HG03025 (cell line): ENCODE measurements around the gene DPF3.

ENCODE experiments used
- ATAC-seq: cut with Tn5 transposase; IDR thresholded peaks from one replicate; pipeline ENCODE4 v1.9.1; 2021; ENCODE audit warnings: mild to moderate bottlenecking, moderate library complexity; ENCODE audit not compliant: unreplicated experiment, low FRiP score

Gene DPF3

GRCh38 chr14:72904840-72905561, 11.1 kb upstream of the DPF3 start:
- ATAC-seq: no peak

- ATAC-seq: no peak
Measured at GRCh38 chr14:72904218-72904617, 10.3 kb upstream of the DPF3 start.

GRCh38 chr14:72903716-72904115, 9.8 kb upstream of the DPF3 start:
- ATAC-seq: no peak

GRCh38 chr14:72902801-72903530, 9.1 kb upstream of the DPF3 start:
- ATAC-seq: no peak

- ATAC-seq: no peak
Measured at GRCh38 chr14:72901361-72901760, 7.5 kb upstream of the DPF3 start.

- no peak for ATAC-seq
Measured at GRCh38 chr14:72898448-72898847, 4.5 kb upstream of the DPF3 start.

GRCh38 chr14:72894623-72895378, 900 bp upstream of the DPF3 start:
- no peak for ATAC-seq

GRCh38 chr14:72894323-72894622, 372 bp upstream of the DPF3 start:
- no peak for ATAC-seq

- ATAC-seq: peak; percentile 26
Measured at GRCh38 chr14:72892879-72893635, 844 bp downstream of the DPF3 start.

- no peak for ATAC-seq
Measured at GRCh38 chr14:72892103-72892878, 1.6 kb downstream of the DPF3 start.

- no peak for ATAC-seq
Measured at GRCh38 chr14:72891666-72892102, 2.2 kb downstream of the DPF3 start.

GRCh38 chr14:72889366-72889765, 4.5 kb downstream of the DPF3 start:
- no peak for ATAC-seq

- no peak for ATAC-seq
Measured at GRCh38 chr14:72888636-72889201, 5.2 kb downstream of the DPF3 start.

- no peak for ATAC-seq
Measured at GRCh38 chr14:72888192-72888591, 5.7 kb downstream of the DPF3 start.

- ATAC-seq: no peak
Measured at GRCh38 chr14:72887514-72887913, 6.4 kb downstream of the DPF3 start.

GRCh38 chr14:72884386-72884785, 9.5 kb downstream of the DPF3 start:
- ATAC-seq: no peak

- no peak for ATAC-seq
Measured at GRCh38 chr14:72883961-72884360, 9.9 kb downstream of the DPF3 start.

- ATAC-seq: no peak
Measured at GRCh38 chr14:72883109-72883508, 10.8 kb downstream of the DPF3 start.

- ATAC-seq: no peak
Measured at GRCh38 chr14:72882463-72882862, 11.4 kb downstream of the DPF3 start.

GRCh38 chr14:72882047-72882446, 11.9 kb downstream of the DPF3 start:
- ATAC-seq: no peak
